ENCODE results near the gene DYNC2LI1.

DYNC2LI1 gene

GRCh38 chr2:43832457-43832856 is 58.6 kb downstream of the DYNC2LI1 start:
- DNase-seq (ENCODE audit: low read depth): no peak
- H3K4me3 ChIP-seq (ENCODE audit: low read depth, low read length): no peak overlapping the region
- TF ChIP-seq CTCF (IDR thresholded peaks at IDR 0.05; ENCODE audit: low read depth, low read length, missing control alignments): no peak

- no peak for DNase-seq (ENCODE audit: low read depth)
- TF ChIP-seq CTCF (IDR thresholded peaks at IDR 0.05; ENCODE audit: low read depth, low read length, missing control alignments): no peak
- H3K4me3 ChIP-seq (ENCODE audit: low read depth, low read length): no peak overlapping the region
Measured at GRCh38 chr2:43837033-43837432, 63.2 kb downstream of the DYNC2LI1 start.

DNA sequence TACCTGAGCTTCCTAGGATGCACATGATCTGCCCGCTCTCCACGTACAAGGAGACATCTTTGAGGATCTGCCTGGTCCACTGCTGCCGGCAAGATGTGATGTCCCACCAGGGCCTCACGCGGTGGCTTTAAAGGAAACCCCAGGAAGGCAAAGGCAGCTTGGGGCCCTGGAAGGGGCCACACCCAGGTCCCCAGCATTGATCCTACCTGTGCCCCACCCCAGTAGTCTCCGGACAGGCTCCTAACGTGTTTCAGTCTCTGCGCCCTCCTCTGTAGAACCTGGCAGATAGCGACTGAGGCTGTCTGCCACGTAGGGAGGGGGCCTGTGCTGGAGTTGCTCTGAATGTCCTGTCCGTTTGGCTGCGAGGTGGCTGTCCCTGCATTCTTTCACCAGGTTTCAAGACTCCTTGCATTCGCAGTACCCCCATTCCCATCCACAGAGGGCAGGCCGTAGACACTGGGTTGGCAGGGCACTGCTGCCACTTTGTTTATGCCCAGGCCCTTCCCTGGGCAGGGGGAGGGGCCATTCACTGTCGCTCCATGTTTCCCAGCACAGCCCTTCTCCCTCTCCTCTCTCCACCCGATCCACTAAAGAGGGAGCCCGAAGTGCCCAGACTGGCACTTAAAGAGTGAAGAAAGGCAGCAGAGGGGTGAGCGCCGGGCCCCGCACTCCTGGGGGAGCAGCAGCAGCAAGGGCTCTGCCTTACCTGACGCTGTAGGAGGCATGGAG is 64.2 kb downstream of the DYNC2LI1 start:
- H3K4me3 ChIP-seq (ENCODE audit: low read depth, low read length): no peak overlapping the region
- DNase-seq (ENCODE audit: low read depth): no peak
- no peak for TF ChIP-seq CTCF (IDR thresholded peaks at IDR 0.05; ENCODE audit: low read depth, low read length, missing control alignments)

DNA sequence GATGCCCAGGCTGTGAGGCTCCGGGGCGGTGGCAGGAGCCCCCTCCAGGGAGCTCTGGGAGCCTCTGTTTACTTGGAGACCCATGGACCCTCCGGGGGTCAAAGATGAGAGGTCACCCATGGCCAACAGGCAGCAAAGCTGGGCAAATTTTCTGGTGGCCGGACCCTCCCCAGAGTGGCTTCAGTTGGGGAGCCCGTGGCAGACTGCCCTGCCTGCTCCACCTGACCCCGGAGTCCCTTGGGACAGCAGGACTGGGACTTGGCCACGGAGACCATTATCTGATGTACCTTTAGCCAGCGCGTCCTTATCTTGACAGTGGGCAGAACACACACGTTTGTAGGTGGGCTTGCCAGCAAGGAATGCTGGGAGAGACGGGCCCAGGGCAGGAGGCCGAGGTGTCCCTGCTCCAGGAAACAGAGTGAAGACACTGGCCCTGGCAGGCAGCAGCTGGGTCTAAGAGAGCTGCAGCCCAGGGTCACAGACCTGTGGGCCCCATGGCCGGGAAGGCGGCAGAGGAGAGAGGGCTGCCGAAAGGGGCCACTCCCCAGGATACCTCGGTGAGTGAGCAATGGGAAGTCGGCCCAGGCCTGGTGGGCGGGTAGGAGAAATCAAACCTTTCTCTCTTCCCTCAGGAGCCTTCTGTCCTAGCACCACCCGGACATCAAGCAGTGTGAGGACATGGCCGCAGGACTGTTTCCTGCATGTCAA is 64.9 kb downstream of the DYNC2LI1 start, which contains the start of the genes ABCG5 and ABCG8:
Gene ABCG5 (minus strand): TSS at position 280 of the 708 bp plus-strand sequence. CDS start 160 bp downstream, at position 120.
Gene ABCG8 (plus strand): TSS at position 412 of the 708 bp plus-strand sequence. CDS start 83 bp downstream, at position 495.
- no peak for TF ChIP-seq CTCF (IDR thresholded peaks at IDR 0.05; ENCODE audit: low read depth, low read length, missing control alignments)
- no peak within 1 kb of the TSS for H3K4me3 ChIP-seq (ENCODE audit: low read depth, low read length)
- no peak for DNase-seq (ENCODE audit: low read depth)

GRCh38 chr2:43839776-43840564 is 66.1 kb downstream of the DYNC2LI1 start:
- TF ChIP-seq CTCF (IDR thresholded peaks at IDR 0.05; ENCODE audit: low read depth, low read length, missing control alignments): no peak
- no peak overlapping the region for H3K4me3 ChIP-seq (ENCODE audit: low read depth, low read length)
- DNase-seq (ENCODE audit: low read depth): no peak

DNA sequence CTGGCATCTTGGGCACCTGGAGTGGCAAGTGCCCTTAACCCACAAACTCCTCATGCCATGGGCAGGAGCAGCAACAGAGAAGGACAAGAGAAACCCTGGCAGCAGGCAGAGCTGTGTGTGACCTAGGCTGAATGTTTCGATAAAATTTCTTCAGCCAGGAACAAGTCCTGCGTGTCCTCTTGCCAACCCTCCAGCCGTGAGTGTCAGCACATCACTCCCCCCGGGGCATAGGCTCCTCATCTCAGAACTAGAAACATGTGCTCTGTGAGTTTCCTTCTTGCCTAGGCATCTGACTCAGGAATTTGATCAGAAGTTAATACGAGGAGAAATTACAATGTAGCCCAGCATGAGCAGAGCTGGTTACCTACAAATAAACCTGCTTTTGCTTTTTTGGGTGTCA is 67.1 kb downstream of the DYNC2LI1 start:
- TF ChIP-seq CTCF (IDR thresholded peaks at IDR 0.05; ENCODE audit: low read depth, low read length, missing control alignments): no peak
- H3K4me3 ChIP-seq (ENCODE audit: low read depth, low read length): no peak overlapping the region
- DNase-seq (ENCODE audit: low read depth): no peak

Data from GM12864 (cell line).